Measurements from ENCODE around the gene EFNA1. TPM values are rescaled to one million over a fixed set of nuclear protein-coding genes. Genes with fewer than 3 reads are reported as not detected.
A peak's percentile ranks its signal among the peaks of the same experiment; 100 is the strongest.

Gene EFNA1
- total and polyA plus RNA-seq, 2 of the 13 experiments (the other 11 are each of a cell fraction or from before 2014, with no cell fraction given), result 81.8 to 874 TPM

DNA sequence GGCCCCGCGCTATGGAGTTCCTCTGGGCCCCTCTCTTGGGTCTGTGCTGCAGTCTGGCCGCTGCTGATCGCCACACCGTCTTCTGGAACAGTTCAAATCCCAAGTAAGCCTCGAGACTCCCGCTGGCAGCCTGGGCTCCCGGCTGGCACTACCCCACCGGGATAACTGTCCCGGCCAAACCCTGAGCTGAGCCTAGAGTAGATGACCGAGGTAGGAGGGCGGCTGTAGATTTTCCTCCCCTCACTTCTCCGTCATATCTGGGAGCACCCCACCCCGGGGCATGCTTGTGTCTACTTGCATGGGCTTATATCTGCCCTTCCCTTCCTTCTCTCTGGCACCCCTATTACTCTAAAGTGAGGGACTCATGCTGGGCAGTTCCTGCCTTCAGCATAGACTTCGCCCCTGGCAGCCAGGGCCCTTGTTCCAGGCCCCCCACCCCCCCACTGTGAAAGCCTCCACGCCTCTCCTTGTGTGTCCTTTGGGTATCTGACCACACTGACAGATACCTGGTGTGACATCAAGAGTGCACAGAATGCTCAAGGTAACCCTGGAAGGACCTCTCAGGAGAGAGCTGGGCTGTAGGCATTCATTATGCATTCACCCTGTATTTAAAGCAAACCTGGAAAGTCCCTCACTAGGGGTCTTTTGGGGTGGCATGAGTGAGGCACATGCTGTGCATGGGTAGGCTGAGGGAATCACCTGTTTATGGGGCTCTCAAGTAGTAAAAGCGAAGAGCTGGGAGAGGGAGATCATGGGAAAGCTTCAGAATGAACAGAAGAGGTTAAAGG lies 485 bp downstream of the EFNA1 start (continued):
- TF ChIP-seq, protein P1, sequence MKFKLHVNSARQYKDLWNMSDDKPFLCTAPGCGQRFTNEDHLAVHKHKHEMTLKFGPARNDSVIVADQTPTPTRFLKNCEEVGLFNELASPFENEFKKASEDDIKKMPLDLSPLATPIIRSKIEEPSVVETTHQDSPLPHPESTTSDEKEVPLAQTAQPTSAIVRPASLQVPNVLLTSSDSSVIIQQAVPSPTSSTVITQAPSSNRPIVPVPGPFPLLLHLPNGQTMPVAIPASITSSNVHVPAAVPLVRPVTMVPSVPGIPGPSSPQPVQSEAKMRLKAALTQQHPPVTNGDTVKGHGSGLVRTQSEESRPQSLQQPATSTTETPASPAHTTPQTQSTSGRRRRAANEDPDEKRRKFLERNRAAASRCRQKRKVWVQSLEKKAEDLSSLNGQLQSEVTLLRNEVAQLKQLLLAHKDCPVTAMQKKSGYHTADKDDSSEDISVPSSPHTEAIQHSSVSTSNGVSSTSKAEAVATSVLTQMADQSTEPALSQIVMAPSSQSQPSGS (CRISPR knock-in tag; IDR thresholded peaks at IDR 0.05), result no peak
- TF ChIP-seq HDAC1 (CRISPR knock-in tag; IDR thresholded peaks at IDR 0.05) (peak; percentile 26; the same call in 1 of the 2 replicates), SMAD1 (CRISPR knock-in tag; IDR thresholded peaks at IDR 0.05; ENCODE audit: borderline replicate concordance, low read depth) (no peak), CERS6 (CRISPR knock-in tag; IDR thresholded peaks at IDR 0.05) (no peak), TBL1XR1 (IDR thresholded peaks at IDR 0.05; ENCODE audit: borderline replicate concordance, low read length, partially characterized antibody) (no peak), SP5 (CRISPR knock-in tag; IDR thresholded peaks at IDR 0.05; ENCODE audit: borderline replicate concordance, low read depth) (no peak), POGZ (CRISPR knock-in tag; IDR thresholded peaks at IDR 0.05) (no peak), AKNA (CRISPR knock-in tag; IDR thresholded peaks at IDR 0.05; ENCODE audit: borderline replicate concordance) (no peak), REL (CRISPR knock-in tag; conservative IDR thresholded peaks at IDR 0.05) (0 out of 2 replicates have a peak, but pooled peaks have one; percentile 59), LCORL (IDR thresholded peaks at IDR 0.05) (no peak), LCORL (CRISPR knock-in tag; IDR thresholded peaks at IDR 0.05) (no peak), FOXK2 (IDR thresholded peaks at IDR 0.05) (no peak), SAFB2 (CRISPR knock-in tag; IDR thresholded peaks at IDR 0.05; ENCODE audit: borderline replicate concordance, low read depth) (0 out of 2 replicates have a peak, but pooled peaks have one; percentile 21), NKX3-1 (CRISPR knock-in tag; IDR thresholded peaks at IDR 0.05) (0 out of 2 replicates have a peak, but pooled peaks have one; percentile 28), ZNF180 (CRISPR knock-in tag; IDR thresholded peaks at IDR 0.05; ENCODE audit: borderline replicate concordance, low read depth) (no peak), PTBP1 (IDR thresholded peaks at IDR 0.05; ENCODE audit: low read depth, low read length, poor library complexity, severe bottlenecking) (no peak), ETV6 (CRISPR knock-in tag; conservative IDR thresholded peaks at IDR 0.05) (0 out of 2 replicates have a peak, but pooled peaks have one; percentile 35)
- TF ChIP-seq, protein P2, sequence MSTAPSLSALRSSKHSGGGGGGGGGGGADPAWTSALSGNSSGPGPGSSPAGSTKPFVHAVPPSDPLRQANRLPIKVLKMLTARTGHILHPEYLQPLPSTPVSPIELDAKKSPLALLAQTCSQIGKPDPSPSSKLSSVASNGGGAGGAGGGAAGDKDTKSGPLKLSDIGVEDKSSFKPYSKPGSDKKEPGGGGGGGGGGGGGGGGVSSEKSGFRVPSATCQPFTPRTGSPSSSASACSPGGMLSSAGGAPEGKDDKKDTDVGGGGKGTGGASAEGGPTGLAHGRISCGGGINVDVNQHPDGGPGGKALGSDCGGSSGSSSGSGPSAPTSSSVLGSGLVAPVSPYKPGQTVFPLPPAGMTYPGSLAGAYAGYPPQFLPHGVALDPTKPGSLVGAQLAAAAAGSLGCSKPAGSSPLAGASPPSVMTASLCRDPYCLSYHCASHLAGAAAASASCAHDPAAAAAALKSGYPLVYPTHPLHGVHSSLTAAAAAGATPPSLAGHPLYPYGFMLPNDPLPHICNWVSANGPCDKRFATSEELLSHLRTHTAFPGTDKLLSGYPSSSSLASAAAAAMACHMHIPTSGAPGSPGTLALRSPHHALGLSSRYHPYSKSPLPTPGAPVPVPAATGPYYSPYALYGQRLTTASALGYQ (CRISPR knock-in tag; IDR thresholded peaks at IDR 0.05), result 0 out of 2 replicates have a peak, but pooled peaks have one; percentile 8

Measured in HepG2 (cell line).